Inferior parietal cortex (tissue), 1 donor: ENCODE results near the gene PDIA2.
"Not testable (repeated sequence)": the region's sequence is repeated elsewhere in the genome, so short reads cannot be mapped to it uniquely, and the experiment has no call there.

Experiments
- DNase-seq: peaks from one replicate; pipeline ENCODE4 v3.0.0-alpha.2; 2016; ENCODE audit errors: extremely low spot score

PDIA2 gene

GRCh38 chr16:263944-264343 is 19.0 kb upstream of the PDIA2 start:
- DNase-seq, result no peak

- no peak for DNase-seq
Measured at GRCh38 chr16:264440-264951, 18.5 kb upstream of the PDIA2 start.

- DNase-seq, result no peak
Measured at GRCh38 chr16:265002-265529, 17.9 kb upstream of the PDIA2 start.

DNA sequence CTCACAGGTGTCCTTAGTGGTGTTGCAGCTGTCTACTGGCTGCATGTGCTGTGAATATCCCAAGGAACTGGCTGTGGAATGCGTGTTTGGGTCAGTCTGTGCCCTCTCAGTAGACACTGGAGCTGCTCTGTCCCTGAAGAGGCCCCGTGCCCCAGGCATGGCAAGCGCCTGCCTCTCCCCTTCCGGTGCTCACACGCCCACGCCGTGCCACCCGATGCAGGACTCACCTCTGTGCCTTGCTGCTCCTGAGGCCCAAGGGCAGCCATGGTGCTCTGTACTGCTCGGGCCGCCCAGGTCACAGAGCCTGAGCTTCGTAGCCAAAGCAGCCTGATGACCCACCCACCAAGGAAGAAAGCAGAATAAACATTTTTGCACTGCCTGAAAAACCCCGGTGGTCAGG is 17.3 kb upstream of the PDIA2 start:
- DNase-seq, result no peak

DNA sequence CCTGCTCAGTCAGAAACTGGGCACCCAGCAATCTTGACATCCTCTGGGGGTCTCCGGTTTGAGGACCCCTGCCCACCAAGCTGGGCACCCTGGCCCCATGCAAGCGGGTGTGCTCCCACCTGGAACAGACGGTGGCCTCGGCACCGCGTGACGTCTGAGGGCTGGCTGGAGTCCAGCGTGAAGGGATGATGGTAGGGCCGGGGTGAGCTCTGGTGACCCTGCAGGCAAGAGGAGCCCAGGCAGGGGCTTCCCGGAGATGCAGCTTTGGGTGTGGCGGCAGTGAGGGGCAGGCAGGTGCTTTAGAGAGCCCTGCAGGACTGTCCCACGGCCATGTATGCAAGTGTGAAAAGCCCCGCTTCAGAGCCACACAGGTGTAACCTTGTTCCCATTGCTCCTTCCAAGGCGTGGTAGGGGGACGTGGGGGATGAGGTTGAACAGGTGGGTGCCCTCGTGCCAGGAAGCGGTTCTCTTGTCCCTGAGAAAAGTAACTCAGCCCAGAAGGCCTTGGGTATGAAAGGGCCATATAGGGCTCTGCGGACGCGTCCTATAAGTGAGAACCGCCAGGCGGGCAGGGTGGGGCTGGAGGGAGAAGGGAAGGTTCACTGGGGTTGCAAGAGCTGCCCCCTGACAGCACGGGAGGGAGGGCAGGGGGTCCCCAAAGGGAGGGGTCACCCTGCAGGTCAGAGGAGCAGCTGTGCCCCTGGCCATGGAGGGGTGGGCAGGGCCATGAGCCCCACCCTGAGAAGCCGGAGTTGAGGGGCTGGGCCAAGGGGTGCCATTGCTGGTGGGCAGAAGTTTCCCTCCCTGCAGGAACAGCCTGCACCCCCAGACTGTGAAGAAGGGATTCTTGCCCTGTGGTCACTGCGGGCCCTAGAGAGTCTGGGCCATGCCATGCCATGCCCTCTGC is 16.5 kb upstream of the PDIA2 start:
- DNase-seq, result no peak

DNA sequence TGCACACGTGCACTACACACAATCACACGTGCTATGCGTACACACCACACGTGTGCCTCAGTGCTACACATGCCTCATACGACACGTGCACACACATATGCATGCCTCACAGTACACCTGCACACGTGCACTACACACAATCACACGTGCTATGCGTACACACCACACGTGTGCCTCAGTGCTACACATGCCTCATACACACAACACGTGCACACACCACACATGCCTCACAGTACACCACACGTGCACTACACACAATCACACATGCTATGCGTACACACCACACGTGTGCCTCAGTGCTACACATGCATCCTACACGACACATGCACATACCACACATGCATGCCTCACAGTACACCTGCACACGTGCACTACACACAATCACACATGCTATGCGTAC is 15.4 kb upstream of the PDIA2 start:
- DNase-seq, result not testable (repeated sequence)

DNA sequence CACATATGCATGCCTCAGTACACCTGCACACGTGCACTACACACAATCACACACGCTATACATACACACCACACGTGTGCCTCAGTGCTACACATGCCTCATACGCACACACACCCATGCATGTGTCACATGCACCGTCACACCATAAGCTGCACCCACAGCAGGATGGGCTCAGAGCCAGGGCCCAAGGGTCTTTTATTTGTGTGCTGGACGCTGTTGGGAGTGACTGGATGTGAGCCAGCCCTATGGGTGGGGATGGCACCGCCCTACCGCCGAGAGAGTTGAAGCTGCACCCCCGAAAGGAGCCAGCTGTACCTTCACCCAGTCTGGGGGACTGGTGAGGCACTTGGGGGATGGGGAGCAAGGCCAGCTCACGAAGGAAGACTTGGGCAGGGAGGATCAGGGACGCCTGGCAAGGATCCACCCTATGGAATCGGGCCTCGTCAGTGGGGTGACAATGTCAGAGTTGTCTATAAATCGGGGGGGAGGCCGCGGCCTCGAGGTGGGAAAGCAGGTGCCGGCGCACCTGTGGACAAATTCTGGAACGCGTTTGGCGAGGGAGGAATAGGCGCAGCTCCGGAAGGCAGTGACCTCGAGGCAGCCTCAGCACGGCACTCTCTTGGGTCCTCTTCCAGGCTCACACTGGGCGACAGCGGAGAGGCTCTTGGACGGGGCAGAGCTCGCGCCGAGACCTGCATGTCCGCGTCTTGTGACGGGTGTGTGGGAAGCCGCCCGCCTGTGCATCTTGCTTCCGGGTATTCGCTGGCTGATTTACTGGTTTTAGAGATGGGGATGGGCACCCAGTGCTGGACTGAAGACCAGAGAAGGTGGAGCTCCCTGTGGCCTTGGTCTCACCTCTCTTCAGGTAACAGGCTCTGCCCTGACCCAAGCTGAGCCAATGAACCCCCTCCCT is 14.6 kb upstream of the PDIA2 start:
- no peak for DNase-seq

GRCh38 chr16:269061-269796 is 13.7 kb upstream of the PDIA2 start:
- DNase-seq, result no peak

DNA sequence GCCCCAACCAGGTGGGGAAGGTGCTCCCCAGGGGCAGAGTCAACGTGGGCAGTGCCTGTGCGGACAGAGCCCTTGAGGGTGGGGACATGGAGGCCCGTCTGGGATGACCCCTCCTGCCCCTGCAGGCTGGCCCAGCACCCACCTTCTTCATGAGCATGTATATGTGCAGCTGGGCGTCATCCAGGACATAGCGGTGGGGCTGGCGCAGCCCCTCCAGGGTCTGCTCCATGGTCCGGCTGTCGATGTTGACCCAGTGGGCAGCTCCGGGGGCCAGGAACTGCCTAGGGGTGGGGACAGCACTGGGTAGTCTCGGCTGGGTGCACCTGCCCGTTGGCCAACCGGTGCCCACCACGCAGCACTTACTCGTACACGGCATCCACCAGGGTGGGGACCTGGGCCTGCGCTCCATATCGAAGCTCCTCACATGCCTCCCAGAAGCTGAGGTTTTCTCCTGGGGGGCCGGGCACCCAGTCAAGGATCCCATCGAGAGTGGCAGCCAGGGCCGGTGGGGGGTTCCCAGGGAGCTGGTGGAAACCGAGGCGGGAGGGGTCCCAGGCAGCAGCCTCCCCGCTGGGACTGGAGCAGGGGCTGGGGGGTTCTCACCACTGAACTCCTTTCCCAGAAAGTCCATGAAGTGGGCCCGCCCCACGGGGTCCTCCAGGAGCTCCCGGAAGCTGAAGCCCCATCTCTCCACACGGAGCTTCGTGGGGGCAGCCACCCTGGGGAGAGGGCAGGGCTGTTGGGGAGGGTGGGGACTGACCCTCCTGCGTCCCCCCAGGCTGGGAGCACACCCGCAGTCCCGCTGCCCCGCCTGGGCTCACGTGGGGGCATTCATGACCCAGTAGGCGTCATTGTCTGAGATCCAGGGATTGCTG is 12.3 kb upstream of the PDIA2 start:
- no peak for DNase-seq

GRCh38 chr16:272633-273546 is 10.1 kb upstream of the PDIA2 start:
- no peak for DNase-seq

GRCh38 chr16:273547-274421 is 9.2 kb upstream of the PDIA2 start:
- DNase-seq, result no peak

GRCh38 chr16:275041-275641 is 7.8 kb upstream of the PDIA2 start:
- no peak for DNase-seq

DNA sequence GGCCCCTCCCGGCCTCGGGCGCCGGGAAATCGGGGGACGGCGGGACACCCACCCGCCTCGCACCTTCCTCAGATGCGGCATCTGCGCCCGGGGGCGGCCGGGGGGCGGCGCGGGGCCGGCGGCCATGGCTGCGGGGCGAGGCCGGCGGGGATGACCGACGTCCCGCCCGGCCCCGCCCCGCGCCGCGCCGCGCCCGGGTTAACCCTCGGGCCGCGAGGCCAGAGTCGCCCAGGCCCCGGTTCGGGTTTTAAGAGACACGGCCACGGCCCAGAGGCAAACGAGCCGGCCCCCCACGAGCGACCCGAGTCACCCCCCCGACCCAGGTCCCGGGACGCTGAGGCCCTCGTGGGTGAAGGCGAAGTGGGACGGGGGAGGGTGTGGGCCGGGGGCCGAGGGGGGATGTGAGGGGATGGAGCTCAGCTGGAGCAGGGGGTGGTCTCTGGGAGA is 7.2 kb upstream of the PDIA2 start, which contains the start of gene RGS11:
TSS of gene RGS11 (minus strand) at position 159 of the 447 bp plus-strand sequence. CDS start at position 126, 33 bp downstream.
- no peak for DNase-seq

DNA sequence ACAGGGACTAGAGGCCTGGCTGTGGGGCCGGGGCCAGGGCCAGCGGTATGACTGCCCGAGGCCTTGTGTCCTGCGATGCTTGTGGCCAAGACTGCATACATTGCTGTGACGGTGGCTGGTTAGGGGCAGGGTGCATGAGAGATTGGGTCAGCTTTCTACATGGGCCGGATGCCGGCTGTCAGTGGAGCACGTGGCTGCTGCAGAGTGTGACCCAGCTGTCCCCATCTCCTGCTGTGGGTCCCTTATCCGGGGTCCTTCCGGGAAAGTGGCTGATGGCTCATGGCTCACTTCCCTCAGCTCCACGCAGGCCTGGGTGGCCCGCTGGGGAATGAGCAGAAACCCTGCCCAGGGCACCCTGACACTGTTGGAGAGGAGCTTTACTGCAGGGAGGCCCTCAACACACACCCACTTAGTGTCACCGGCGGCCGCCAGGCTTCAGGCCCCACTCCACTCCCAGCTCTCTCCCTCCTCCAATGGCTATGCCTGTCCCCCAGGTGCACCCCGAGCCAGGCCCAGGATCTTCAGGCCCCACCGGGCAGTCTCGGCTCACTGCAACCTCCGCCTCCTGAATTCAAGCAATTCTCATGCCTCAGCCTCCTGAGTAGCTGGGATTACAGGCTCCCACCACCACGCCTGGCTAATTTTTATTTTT is 6.4 kb upstream of the PDIA2 start:
- no peak for DNase-seq

DNA sequence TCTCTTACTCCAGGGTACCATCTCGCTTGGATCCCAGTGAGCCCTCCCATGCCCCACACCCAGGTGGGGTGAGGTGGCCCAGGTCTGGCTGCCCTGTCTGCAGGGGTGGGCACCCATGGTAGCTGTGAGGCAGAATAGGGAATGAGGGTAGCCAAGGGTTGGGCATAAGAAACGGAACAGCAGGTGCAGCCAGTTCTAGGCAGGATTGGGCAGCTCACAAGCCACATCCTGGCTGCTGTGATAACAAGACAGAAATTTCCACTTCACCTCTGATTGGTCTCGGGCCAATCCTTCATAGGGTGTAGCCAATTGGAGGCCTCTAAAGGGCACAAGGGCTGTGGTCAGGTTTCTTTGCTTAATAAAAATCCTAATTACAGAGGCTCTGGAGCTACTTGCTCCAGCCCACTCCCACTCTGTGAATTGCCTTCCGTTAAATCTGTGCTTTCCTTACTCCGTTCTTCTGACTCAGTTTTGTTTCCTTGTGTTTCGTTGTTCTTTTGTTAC is 4.0 kb upstream of the PDIA2 start:
- DNase-seq, result no peak

GRCh38 chr16:279531-279930 is 3.4 kb upstream of the PDIA2 start:
- no peak for DNase-seq

DNA sequence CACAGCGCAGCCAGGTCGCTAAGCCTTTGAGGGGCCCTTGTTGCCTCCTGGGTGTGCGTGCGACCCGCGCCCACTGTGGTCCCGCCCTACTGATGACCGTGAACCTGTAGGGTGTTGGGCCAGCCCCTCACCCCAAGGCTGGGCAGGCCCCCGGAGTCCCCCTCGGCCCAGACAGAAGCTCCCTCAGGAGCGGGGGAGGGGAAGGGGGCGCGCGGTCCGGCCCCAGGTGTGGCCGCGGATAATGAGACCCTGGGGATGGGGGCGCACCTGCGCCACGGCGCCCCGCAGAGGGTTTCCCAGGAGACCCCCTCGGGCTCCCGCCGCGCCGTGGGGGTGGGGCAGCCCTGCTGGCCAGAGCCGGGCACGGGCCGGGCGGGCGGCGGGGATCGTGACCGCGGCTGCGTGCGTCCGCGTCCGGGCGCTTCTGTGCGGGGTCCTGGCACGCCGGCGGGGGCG is 2.9 kb upstream of the PDIA2 start:
- no peak for DNase-seq
